ENCODE data around the gene PCDH11Y. TPM values are rescaled to one million over a fixed set of nuclear protein-coding genes. Genes with fewer than 3 reads are reported as not detected.
"Not testable (repeated sequence)": the region's sequence is repeated elsewhere in the genome, so short reads cannot be mapped to it uniquely, and the experiment has no call there.

Gene PCDH11Y, protein sequence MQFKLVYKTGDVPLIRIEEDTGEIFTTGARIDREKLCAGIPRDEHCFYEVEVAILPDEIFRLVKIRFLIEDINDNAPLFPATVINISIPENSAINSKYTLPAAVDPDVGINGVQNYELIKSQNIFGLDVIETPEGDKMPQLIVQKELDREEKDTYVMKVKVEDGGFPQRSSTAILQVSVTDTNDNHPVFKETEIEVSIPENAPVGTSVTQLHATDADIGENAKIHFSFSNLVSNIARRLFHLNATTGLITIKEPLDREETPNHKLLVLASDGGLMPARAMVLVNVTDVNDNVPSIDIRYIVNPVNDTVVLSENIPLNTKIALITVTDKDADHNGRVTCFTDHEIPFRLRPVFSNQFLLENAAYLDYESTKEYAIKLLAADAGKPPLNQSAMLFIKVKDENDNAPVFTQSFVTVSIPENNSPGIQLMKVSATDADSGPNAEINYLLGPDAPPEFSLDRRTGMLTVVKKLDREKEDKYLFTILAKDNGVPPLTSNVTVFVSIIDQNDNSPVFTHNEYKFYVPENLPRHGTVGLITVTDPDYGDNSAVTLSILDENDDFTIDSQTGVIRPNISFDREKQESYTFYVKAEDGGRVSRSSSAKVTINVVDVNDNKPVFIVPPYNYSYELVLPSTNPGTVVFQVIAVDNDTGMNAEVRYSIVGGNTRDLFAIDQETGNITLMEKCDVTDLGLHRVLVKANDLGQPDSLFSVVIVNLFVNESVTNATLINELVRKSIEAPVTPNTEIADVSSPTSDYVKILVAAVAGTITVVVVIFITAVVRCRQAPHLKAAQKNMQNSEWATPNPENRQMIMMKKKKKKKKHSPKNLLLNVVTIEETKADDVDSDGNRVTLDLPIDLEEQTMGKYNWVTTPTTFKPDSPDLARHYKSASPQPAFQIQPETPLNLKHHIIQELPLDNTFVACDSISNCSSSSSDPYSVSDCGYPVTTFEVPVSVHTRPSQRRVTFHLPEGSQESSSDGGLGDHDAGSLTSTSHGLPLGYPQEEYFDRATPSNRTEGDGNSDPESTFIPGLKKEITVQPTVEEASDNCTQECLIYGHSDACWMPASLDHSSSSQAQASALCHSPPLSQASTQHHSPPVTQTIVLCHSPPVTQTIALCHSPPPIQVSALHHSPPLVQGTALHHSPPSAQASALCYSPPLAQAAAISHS (N-terminal part only)
- total RNA-seq = not detected in 2 replicates

DNA sequence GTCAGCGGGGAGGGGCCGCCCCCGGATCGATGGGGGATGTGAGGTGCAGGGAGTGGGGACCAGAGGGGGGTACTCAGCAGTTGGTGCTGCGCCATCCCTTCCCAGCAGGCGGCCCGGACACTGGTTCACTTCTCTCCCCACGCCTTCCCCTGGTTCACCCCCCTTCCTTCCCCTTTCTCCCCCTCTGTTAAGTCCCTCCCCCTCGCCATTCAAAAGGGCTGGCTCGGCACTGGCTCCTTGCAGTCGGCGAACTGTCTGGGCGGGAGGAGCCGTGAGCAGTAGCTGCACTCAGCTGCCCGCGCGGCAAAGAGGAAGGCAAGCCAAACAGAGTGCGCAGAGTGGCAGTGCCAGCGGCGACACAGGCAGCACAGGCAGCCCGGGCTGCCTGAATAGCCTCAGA, at the start of gene PCDH11Y:
Gene PCDH11Y, plus strand, starts transcription at position 240 of the 400 bp plus-strand sequence. CDS start 56,804 bp downstream, outside the sequence.
- H3K27me3 Mint-ChIP-seq; H3K36me3 Mint-ChIP-seq (ENCODE audit: low read depth); H3K4me3 Mint-ChIP-seq; H3K9me3 Mint-ChIP-seq; H3K27ac Mint-ChIP-seq; H3K4me1 Mint-ChIP-seq; DNase-seq; intact Hi-C loops (cut with micrococcal nuclease): not testable (repeated sequence)

DNA sequence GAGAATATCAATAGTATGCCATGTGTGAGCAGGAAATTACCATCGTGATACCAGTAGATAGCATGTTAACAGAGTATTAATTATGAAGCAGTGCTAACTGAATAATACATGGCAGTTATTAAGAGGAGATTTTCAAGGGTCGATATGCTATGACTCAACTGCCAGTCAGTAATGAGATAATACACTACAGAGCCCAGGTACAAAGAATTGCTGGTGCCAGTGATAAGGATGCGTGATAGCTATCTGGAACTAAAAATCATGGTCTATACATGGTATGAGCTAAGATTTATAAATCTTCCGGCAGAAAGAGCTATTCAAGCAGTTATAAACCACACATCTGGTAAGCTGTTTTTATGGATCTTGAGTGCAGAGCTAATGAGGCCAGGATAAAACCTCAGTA, 32.2 kb upstream of the PCDH11Y start:
- H3K36me3 Mint-ChIP-seq (ENCODE audit: low read depth); H3K4me1 Mint-ChIP-seq; H3K27me3 Mint-ChIP-seq; H3K27ac Mint-ChIP-seq; DNase-seq; intact Hi-C loops (cut with micrococcal nuclease); H3K9me3 Mint-ChIP-seq; H3K4me3 Mint-ChIP-seq: not testable (repeated sequence)

DNA sequence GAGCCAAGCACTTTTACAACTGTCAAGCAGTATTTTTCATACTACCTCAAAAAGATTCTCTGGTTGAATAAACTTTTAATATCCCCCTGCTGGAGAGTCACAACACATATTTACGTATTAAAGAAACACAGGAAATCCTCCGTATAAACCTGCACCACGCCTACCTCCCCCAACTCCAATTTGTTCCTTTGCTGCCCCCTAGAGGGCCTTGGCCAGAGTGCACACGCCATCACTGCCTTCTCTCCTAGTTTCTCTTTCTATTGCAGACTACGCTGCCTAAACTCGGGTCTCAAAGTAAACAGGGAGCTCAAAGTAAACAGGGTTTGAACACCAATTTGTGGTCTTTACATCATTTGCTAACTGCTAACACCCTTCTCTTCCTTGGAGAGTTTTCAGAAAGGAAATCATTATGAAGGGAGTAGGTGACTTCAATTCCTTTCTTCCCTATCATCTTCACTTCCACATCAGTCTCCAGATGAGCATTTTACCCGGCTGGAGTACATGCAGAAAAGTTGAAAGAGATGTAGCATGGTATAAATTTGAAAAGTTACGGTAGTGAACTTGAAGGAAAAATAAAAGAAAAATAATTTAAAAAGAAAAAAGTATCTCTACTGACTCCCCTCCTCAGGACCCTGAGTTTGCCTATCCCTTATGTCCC, 8.2 kb upstream of the PCDH11Y start:
- H3K4me3 Mint-ChIP-seq; DNase-seq; H3K27ac Mint-ChIP-seq; intact Hi-C loops (cut with micrococcal nuclease); H3K4me1 Mint-ChIP-seq; H3K27me3 Mint-ChIP-seq; H3K36me3 Mint-ChIP-seq (ENCODE audit: low read depth); H3K9me3 Mint-ChIP-seq: not testable (repeated sequence)

DNA sequence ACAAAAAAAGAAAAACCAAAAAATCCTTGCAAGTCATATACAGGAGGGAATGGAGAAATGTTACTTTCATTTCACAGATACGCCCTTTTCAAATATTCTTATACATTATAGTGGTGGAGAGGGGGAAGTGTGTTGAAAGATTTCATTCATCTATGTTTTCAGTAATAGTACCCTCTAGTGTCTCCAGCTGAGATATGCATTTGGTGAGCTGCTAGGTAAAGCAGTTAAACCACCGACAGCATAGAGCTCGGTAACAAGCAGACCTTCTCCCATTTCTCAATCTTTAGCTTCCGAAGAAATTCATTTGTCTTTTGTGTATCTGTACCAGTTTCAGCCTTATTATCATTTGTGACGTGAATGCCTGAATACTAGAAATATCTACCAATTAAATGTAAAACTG, 5.2 kb upstream of the PCDH11Y start:
- H3K27ac Mint-ChIP-seq; intact Hi-C loops (cut with micrococcal nuclease); H3K4me1 Mint-ChIP-seq; H3K27me3 Mint-ChIP-seq; DNase-seq; H3K36me3 Mint-ChIP-seq (ENCODE audit: low read depth); H3K9me3 Mint-ChIP-seq; H3K4me3 Mint-ChIP-seq: not testable (repeated sequence)

DNA sequence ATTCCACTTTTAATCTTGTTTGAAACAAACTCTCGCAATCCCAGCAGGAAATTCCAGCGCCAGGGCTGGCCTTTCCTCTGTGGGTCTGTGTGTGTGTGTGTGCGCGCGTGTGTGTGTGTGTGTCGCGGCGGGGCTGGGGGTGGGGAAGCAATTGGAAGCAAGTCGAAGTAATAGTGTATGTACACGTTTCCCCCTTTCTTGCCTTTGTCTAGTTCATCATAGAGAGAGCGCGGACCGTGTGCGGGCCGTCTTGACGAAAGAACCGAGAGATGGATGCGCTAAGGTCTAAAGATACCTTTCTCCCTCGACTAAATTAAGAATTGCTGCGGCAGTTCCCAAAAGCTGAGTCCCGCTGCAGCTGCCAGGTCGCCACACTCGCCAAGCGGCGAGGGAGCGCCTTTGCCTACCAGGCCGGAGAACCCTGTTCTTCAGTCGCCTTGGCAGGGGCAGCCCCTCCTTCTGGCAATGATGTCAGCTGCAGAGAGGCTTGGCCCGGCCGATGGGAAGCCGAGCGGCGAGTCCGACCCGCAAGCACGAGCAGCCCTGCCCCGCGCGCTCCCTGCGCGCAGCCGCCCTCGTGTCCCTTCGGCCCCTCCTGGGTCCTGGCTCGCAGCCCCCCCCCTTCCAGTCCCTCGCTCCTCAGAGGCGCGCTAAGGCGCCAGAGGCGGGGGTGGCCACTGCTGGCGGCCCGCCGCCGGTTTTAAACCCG, 2.5 kb downstream of the PCDH11Y start:
- intact Hi-C loops (cut with micrococcal nuclease); H3K9me3 Mint-ChIP-seq; H3K36me3 Mint-ChIP-seq (ENCODE audit: low read depth); H3K27ac Mint-ChIP-seq; H3K27me3 Mint-ChIP-seq; H3K4me3 Mint-ChIP-seq; DNase-seq; H3K4me1 Mint-ChIP-seq: not testable (repeated sequence)

DNA sequence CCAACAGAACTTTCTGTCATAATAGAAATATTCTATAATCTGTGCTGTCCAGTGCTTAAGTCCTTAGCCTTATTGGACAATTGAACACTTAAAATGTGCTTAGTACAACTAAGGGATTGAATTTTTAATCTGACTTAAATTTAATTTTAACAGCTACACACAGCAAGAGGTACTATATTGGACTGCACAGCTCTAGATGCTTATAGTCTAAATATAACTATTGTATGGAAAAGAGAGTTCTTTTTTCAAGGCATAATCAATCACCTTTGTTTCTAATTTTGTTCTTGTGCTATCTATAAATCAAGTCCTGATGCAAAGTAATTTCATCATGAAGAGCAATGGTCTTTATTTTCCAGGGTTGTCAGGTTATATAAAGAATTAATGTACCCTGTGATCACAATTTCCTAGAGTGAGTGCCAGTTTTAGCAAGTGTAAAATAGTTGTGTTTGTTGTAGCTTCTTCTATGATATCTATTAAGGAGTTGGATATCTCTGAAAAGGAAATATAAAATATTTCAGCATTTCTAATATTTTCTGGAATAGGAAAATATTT, 39.0 kb downstream of the PCDH11Y start:
- not testable (repeated sequence) for H3K4me1 Mint-ChIP-seq, H3K9me3 Mint-ChIP-seq

DNA sequence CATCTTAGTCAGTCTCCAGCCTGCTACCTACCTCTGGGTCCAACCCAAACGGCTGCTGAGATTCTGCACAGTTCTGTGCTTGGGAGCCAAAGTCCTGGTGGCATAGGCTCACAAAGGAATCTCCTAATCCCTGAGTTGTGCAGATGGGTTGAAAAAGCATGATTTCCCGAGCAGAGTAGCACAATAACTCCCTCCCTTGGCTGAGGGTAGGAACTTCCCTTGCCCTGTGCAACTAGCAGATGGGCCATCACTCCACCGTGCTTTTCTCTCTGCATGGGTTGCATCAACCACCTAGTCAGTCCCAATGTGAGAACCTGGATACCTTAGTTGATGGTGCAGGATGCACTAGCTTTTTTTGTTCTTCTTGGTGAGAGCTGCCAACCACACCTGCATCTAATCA, 82.9 kb downstream of the PCDH11Y start:
- H3K9me3 Mint-ChIP-seq; H3K27me3 Mint-ChIP-seq; DNase-seq; intact Hi-C loops (cut with micrococcal nuclease); H3K4me1 Mint-ChIP-seq; H3K36me3 Mint-ChIP-seq (ENCODE audit: low read depth); H3K4me3 Mint-ChIP-seq; H3K27ac Mint-ChIP-seq: not testable (repeated sequence)

More for the DNA sequence above, 39.0 kb downstream of the PCDH11Y start:
- H3K36me3 Mint-ChIP-seq (ENCODE audit: low read depth); H3K27ac Mint-ChIP-seq; H3K4me3 Mint-ChIP-seq; H3K27me3 Mint-ChIP-seq; DNase-seq; intact Hi-C loops (cut with micrococcal nuclease): not testable (repeated sequence)

DNA sequence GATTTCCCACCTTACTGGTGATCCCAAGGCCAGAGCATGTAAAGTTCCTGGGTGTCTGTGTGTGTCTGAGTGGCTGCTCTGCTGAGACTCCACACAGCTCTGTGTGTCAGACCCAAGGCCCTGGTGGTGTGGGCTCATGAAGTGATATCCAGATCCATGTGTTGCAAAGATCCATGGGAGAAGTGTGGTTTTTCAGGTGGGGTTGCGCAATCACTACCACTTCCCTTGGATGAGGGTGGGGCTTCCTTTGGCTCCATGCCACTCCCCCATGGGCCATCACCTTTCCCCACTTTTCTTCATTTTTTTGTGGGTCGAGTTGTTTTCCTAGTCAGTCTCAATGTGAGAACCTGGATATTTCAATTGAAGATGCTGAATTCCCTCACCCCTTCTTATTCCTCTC, 182.9 kb downstream of the PCDH11Y start:
- not testable (repeated sequence) for H3K27ac Mint-ChIP-seq, DNase-seq

DNA sequence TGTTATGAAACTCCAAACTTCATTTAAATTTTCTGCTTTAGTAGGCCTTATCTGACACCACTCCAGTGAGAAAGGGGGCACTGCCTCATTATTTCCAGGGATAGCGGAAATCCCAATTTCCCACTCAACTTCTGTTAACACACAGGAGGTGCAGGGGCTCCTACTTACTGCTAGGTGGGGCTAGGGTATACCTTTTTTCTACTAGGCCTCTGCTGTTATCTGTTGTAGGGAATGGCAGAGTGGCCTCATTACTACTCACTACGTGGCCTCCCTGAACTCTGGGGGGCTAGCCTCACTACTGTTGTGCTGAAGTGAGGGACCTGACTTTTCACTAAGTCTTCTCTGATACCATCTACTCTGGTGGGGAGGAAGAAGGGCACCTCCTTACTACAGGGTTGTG, 215.0 kb downstream of the PCDH11Y start:
- H3K27ac Mint-ChIP-seq; intact Hi-C loops (cut with micrococcal nuclease); H3K36me3 Mint-ChIP-seq (ENCODE audit: low read depth); DNase-seq; H3K4me3 Mint-ChIP-seq; H3K27me3 Mint-ChIP-seq; H3K4me1 Mint-ChIP-seq; H3K9me3 Mint-ChIP-seq: not testable (repeated sequence)

More for the DNA sequence above, 182.9 kb downstream of the PCDH11Y start:
- H3K27me3 Mint-ChIP-seq; H3K4me3 Mint-ChIP-seq; H3K9me3 Mint-ChIP-seq; H3K4me1 Mint-ChIP-seq; intact Hi-C loops (cut with micrococcal nuclease); H3K36me3 Mint-ChIP-seq (ENCODE audit: low read depth): not testable (repeated sequence)

DNA sequence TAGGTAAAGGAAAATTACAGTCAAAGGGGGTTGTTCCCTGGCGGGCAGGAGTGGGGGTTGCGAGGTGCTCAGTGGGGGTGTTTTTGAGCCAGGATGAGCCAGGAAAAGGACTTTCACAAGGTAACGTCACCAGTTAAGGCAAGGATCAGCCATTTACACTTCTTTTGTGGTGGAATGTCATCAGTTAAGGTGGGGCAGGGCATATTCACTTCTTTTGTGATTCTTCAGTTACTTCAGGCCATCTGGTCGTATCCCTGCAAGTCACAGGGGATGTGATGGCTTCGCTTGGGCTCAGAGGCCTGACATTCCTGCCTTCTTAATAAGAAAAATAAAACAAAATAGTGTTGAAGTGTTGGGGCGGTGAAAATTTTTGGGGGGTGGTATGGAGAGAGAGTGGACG, 324.8 kb downstream of the PCDH11Y start:
- H3K27me3 Mint-ChIP-seq; DNase-seq; H3K36me3 Mint-ChIP-seq (ENCODE audit: low read depth); H3K4me3 Mint-ChIP-seq; H3K9me3 Mint-ChIP-seq; H3K27ac Mint-ChIP-seq; intact Hi-C loops (cut with micrococcal nuclease); H3K4me1 Mint-ChIP-seq: not testable (repeated sequence)

DNA sequence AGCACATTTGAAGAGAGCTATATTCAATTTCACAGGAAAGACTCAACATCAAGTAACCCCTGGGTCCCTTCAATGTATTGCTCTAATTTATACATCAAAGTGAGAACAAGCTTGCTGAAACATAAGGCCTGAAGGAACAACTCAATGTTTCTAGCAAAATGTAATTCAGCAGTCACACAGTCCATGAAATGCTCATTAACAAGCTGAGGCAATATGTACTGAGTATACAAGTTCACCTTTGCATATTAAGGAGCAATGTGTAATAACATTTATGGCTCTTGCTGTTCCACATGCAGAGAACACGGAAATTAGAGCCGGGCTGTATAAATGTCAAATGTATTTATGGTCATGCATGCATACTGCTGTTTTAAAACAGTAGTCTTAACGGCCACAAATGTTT, 342.1 kb downstream of the PCDH11Y start:
- not testable (repeated sequence) for H3K4me1 Mint-ChIP-seq

DNA sequence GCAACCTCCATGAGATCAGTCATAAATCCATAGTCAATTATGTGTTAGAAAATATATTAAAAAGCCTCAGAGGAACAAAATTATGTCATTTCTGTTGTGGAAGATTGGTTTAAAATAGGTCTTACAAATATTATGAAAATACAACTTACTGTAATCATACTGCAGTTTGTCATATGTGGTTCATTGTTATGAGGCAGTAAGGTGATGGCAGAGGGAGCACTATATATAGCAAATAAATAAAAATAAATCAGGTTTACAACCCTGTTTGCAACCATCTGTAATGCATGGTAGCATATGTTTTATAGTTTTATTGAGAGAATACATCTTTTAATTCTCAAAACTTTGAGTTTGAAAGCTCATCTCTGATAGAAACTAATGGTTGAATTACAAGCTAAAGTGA, 543.6 kb downstream of the PCDH11Y start:
- DNase-seq; intact Hi-C loops (cut with micrococcal nuclease); H3K27ac Mint-ChIP-seq; H3K4me3 Mint-ChIP-seq; H3K27me3 Mint-ChIP-seq; H3K4me1 Mint-ChIP-seq; H3K9me3 Mint-ChIP-seq; H3K36me3 Mint-ChIP-seq (ENCODE audit: low read depth): not testable (repeated sequence)

More for the DNA sequence above, 342.1 kb downstream of the PCDH11Y start:
- H3K4me3 Mint-ChIP-seq; H3K27me3 Mint-ChIP-seq; H3K36me3 Mint-ChIP-seq (ENCODE audit: low read depth); DNase-seq; H3K27ac Mint-ChIP-seq; intact Hi-C loops (cut with micrococcal nuclease); H3K9me3 Mint-ChIP-seq: not testable (repeated sequence)

DNA sequence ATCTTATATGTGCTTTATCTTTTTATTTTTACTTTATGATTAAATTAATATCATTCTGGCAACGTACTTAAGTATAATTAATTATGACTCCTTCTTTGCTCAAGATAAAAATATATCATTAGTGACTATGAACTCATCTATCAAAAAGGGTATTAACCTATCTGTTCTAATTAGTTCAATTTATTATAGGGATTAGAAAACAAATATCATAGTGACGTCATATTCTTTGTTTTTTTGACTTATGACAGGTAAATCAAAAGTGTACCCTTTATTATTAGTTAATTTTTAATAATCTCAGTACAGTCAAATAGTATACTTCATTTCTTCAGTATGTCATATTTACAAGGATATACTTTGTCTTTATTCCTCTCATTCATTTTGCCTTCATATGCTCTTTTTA, 638.5 kb downstream of the PCDH11Y start:
- H3K4me3 Mint-ChIP-seq; intact Hi-C loops (cut with micrococcal nuclease); H3K4me1 Mint-ChIP-seq; DNase-seq; H3K27me3 Mint-ChIP-seq; H3K9me3 Mint-ChIP-seq; H3K36me3 Mint-ChIP-seq (ENCODE audit: low read depth); H3K27ac Mint-ChIP-seq: not testable (repeated sequence)
